ENCODE measurements around the gene PRPF40B. TPM values are rescaled to one million over a fixed set of nuclear protein-coding genes. Genes with fewer than 3 reads are reported as not detected.
A peak's percentile ranks its signal among the peaks of the same experiment; 100 is the strongest.

Gene PRPF40B
- total RNA-seq, 1 experiment from 2014 or later, result 33.3 TPM

DNA sequence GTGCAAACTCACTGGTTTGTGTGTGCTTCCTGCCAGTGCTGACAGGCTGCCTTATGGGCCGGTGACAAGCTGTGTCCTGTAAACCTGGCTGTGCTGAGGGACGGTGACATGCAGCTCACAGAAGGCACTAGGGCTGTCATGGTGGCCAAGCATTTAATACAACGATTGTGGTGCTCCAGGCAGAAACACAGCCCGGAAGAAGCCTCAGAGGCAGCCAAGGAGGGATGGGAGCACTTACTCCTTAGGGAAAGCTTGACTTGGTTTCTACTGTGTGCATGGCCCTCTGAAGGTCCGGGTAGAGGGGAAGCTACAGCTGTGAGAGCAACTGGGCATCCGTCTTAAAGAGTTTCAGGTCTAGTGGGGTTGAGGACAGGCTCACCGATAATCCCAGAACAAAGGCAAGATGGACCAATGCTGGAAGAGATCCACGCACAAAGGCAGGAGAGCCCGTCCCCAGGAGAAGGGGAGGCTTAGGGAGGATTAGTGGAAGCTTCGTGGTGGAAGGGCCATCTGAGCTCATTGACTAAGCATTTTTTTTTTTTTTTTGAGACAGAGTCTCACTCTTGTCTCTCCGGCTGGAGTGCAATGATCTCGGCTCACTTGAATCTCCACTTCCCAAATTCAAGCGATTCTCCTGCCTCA, 44.8 kb upstream of the PRPF40B start:
- Mint-ChIP-seq H3K4me1 (ENCODE audit: low read depth, unreplicated experiment) (peaks cover 26% of the 10 kb centered on the region), H3K4me3 (ENCODE audit: unreplicated experiment) (no peak overlapping the region), H3K9me3 (ENCODE audit: unreplicated experiment) (no peaks in the 10 kb centered on the region), H3K27me3 (ENCODE audit: insufficient read depth, unreplicated experiment) (no peaks in the 10 kb centered on the region), H3K36me3 (ENCODE audit: insufficient read depth, unreplicated experiment) (peaks cover 27% of the 10 kb centered on the region), H3K27ac (ENCODE audit: unreplicated experiment) (no peak overlapping the region)
- DNase-seq, result no peak
- Histone ChIP-seq H3K9me3 (no peaks in the 10 kb centered on the region), H3K36me3 (ENCODE audit: control insufficient read depth, insufficient read depth, low read length) (peaks cover 2% of the 10 kb centered on the region), H3K4me3 (ENCODE audit: low read depth, low read length) (no peak overlapping the region), H3K27me3 (replicated peaks; ENCODE audit: control insufficient read depth, insufficient read depth, low read length) (no peaks in the 10 kb centered on the region), H3K4me1 (peaks cover 30% of the 10 kb centered on the region)
- POLR2A ChIA-PET, result interaction anchor here (0.6 kb wide), 1 partner anchor 11 kb away, joined by 3 read pairs; no protein-coding TSS in a partner anchor
- TF ChIP-seq, protein P1, sequence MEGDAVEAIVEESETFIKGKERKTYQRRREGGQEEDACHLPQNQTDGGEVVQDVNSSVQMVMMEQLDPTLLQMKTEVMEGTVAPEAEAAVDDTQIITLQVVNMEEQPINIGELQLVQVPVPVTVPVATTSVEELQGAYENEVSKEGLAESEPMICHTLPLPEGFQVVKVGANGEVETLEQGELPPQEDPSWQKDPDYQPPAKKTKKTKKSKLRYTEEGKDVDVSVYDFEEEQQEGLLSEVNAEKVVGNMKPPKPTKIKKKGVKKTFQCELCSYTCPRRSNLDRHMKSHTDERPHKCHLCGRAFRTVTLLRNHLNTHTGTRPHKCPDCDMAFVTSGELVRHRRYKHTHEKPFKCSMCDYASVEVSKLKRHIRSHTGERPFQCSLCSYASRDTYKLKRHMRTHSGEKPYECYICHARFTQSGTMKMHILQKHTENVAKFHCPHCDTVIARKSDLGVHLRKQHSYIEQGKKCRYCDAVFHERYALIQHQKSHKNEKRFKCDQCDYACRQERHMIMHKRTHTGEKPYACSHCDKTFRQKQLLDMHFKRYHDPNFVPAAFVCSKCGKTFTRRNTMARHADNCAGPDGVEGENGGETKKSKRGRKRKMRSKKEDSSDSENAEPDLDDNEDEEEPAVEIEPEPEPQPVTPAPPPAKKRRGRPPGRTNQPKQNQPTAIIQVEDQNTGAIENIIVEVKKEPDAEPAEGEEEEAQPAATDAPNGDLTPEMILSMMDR (IDR thresholded peaks at IDR 0.05; ENCODE audit: insufficient read depth in 1 of 2, low read depth in 1 of 2, low read length in 1 of 2, severe bottlenecking in 1 of 2, unreplicated experiment in 1 of 2), result no peak
- intact Hi-C loops (cut with micrococcal nuclease; ENCODE audit: unreplicated experiment), result no loop called here
- CTCF ChIA-PET, result interaction anchor here (1.1 to 3.7 kb wide), 2 partner anchors 10 to 25 kb away, joined by 4 to 46 read pairs; no protein-coding TSS in a partner anchor
- BruUV-seq (replicated peaks), result no TSS peak

DNA sequence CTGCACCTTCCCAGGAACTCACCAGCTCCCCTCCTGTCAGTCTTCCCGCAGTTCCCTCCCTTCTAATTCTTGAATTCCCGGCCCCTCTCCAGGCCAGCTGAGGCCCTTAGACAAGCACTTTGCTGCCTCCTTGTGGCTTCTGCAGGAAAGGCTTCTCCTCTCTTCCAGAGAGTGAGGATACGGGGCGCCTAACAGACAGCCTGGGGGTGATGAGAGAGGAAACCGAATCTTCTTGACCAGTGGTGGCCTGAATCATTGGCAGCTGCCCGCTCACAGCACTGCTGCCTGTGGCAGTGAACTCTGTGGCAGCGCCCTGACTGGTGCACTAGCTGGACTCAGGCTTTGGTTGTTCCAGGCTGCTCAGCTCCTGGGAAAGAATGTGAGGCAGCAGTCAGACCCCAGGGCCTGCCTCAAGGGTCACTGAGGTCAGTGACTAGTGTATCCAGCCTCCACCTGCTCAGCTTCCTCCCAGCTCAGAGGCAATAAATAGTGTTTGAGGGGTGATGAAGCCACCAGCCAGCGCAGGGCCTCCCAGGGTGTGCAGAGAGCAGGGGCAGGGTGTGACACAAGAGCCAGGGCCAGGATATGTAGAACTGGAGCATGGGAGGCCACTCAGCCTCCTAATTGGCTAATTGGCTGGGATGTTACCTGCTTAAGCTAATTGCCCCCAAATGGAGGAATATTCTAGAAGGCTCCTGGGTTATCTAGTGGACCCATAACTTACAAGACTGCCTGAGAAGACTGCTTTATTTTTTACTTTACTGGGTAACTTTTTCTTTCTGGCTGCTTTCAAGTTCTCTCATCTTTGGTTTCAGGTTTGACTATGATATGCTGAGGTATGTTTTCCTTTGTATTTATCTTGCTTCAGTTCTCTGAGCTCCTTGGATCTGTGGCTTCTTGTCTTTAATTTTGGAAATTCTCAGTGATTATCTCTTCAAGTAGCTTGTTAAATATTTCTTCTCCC, 42.5 kb upstream of the PRPF40B start:
- intact Hi-C loops (cut with micrococcal nuclease; ENCODE audit: unreplicated experiment), result loop anchor here (1.0 kb wide), 4 partner anchors 28 to 223 kb away; partner anchors contain the start of gene PRPF40B
- DNase-seq, result peak; percentile 93
- Mint-ChIP-seq H3K4me1 (ENCODE audit: low read depth, unreplicated experiment) (peaks cover 26% of the 10 kb centered on the region), H3K27ac (ENCODE audit: unreplicated experiment) (peak overlapping the region; percentile 21), H3K36me3 (ENCODE audit: insufficient read depth, unreplicated experiment) (peaks cover 24% of the 10 kb centered on the region), H3K4me3 (ENCODE audit: unreplicated experiment) (peak overlapping the region; percentile 19), H3K27me3 (ENCODE audit: insufficient read depth, unreplicated experiment) (no peaks in the 10 kb centered on the region), H3K9me3 (ENCODE audit: unreplicated experiment) (no peaks in the 10 kb centered on the region)
- Histone ChIP-seq H3K9me3 (no peaks in the 10 kb centered on the region), H3K4me3 (ENCODE audit: low read depth, low read length) (no peak overlapping the region), H3K4me1 (peaks cover 30% of the 10 kb centered on the region), H3K36me3 (ENCODE audit: control insufficient read depth, insufficient read depth, low read length) (peaks cover 4% of the 10 kb centered on the region), H3K27me3 (replicated peaks; ENCODE audit: control insufficient read depth, insufficient read depth, low read length) (no peaks in the 10 kb centered on the region)
- POLR2A ChIA-PET, result interaction anchor here (0.7 to 1.5 kb wide), 5 partner anchors 13 to 214 kb away, joined by 4 to 8 read pairs (median 7); partner anchors contain the start of genes MCRS1, PRPF40B, SPATS2 and TMBIM6
- TF ChIP-seq, protein P1 (IDR thresholded peaks at IDR 0.05; ENCODE audit: insufficient read depth in 1 of 2, low read depth in 1 of 2, low read length in 1 of 2, severe bottlenecking in 1 of 2, unreplicated experiment in 1 of 2), result peak; percentile 90 to 97
- CTCF ChIA-PET, result interaction anchor here (0.6 to 3.7 kb wide), 33 partner anchors 10 to 292 kb away, joined by 3 to 46 read pairs (median 5); partner anchors contain the start of genes DNAJC22, MCRS1, PRPF40B and SPATS2
- BruUV-seq (replicated peaks), result no TSS peak

DNA sequence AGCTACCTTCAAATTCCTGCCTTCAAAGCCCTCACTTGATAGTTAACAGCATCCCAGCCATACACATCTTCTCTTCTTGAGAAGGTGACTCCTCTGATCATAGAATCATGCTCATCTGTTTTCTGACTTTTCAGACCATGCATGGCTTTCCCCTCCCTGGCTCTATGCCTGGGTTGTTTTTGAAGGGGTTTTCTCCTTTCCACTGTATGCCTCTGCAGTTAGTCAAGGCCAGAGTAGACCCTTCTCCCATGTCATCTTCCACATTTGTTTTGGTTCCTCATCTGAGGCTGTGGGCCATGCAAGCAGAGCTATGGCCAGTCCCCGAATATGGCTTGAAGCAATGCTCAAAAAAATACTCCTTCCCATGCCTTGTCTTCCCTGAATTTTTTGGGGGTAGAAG, 41.2 kb upstream of the PRPF40B start:
- ChIA-PET POLR2A (interaction anchor here (1.0 kb wide), 1 partner anchor 159 kb away, joined by 3 read pairs; no protein-coding TSS in a partner anchor), CTCF (interaction anchor here (0.6 to 2.6 kb wide), 7 partner anchors 13 to 263 kb away, joined by 3 to 20 read pairs (median 5); partner anchors contain the start of genes MCRS1 and PRPF40B)
- Histone ChIP-seq H3K4me3 (ENCODE audit: low read depth, low read length) (no peak overlapping the region), H3K9me3 (no peaks in the 10 kb centered on the region), H3K36me3 (ENCODE audit: control insufficient read depth, insufficient read depth, low read length) (peaks cover 4% of the 10 kb centered on the region), H3K27me3 (replicated peaks; ENCODE audit: control insufficient read depth, insufficient read depth, low read length) (no peaks in the 10 kb centered on the region), H3K4me1 (peaks cover 30% of the 10 kb centered on the region)
- DNase-seq, result no peak
- H3K4me1 Mint-ChIP-seq (ENCODE audit: low read depth, unreplicated experiment), result peaks cover 26% of the 10 kb centered on the region
- TF ChIP-seq, protein P1 (IDR thresholded peaks at IDR 0.05; ENCODE audit: insufficient read depth in 1 of 2, low read depth in 1 of 2, low read length in 1 of 2, severe bottlenecking in 1 of 2, unreplicated experiment in 1 of 2), result no peak
- intact Hi-C loops (cut with micrococcal nuclease; ENCODE audit: unreplicated experiment), result no loop called here
- no peaks in the 10 kb centered on the region for H3K9me3 Mint-ChIP-seq (ENCODE audit: unreplicated experiment)
- H3K4me3 Mint-ChIP-seq (ENCODE audit: unreplicated experiment), result no peak overlapping the region
- H3K27me3 Mint-ChIP-seq (ENCODE audit: insufficient read depth, unreplicated experiment), result no peaks in the 10 kb centered on the region
- H3K36me3 Mint-ChIP-seq (ENCODE audit: insufficient read depth, unreplicated experiment), result peaks cover 24% of the 10 kb centered on the region
- BruUV-seq (replicated peaks), result no TSS peak
- H3K27ac Mint-ChIP-seq (ENCODE audit: unreplicated experiment), result peak overlapping the region; percentile 14
